ENCODE results near the gene POPDC2.
"Not testable (repeated sequence)": the region's sequence is repeated elsewhere in the genome, so short reads cannot be mapped to it uniquely, and the experiment has no call there.

The POPDC2 gene

DNA sequence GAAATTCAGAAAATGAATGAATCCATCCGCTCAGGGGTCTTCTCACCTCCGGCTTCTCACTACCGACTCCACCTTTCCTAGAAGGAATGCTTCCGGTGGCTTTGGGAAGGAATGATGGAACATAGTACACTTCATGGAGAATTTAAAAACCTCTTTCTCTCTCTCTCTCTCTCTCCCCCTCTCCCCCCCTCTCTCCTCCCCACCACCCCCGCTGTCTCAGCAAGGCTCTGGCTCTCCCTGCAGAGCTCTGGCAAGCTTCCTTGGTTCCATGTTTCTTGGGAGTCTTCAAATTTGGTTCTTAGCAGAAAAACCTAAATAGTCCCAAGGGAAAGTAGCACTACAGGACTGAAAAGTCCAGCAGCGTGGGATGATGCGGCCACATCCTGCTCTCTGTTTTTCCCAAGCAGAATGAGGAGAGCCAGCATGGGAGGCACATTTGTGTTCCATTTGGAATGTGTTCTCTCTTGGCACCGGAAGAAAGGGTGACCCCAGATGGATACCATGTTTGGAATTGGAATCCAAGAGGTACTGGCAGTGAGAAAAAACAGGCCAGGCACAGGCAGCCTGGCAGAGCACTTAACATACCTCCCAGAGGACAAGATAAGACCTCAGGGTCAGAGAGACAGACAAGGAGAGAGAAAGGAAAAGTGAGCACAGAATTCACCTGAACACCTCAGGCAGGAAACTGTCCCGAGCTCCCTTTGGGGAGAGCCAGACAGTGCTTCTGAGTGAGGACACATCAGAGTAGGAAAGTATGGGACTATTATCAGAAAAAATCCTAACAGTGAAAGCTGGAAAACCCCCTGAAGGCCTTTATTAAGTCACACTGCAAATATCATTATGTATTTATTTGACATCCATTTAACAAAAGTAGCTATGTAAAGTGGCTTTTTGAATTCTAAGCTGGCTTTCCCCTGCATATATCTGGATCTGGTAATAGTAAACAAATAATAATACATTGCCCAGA is at the start of gene POPDC2:
Gene POPDC2, minus strand, starts transcription at position 116 of the 967 bp plus-strand sequence. CDS start 166 bp downstream, outside the sequence.
- DNase-seq, result no peak

- peak in 1 of 2 experiments; percentile 2 for DNase-seq
Measured at GRCh38 chr3:119703820-119704531, 43.6 kb upstream of the POPDC2 start.

- DNase-seq, result peak; percentile 87 to 92
Measured at GRCh38 chr3:119702530-119703527, 42.4 kb upstream of the POPDC2 start, which contains the start of gene CFAP91. Gene CFAP91, plus strand, starts transcription at chr3:119703022. Its CDS starts 77 bp downstream, at chr3:119703099.

DNA sequence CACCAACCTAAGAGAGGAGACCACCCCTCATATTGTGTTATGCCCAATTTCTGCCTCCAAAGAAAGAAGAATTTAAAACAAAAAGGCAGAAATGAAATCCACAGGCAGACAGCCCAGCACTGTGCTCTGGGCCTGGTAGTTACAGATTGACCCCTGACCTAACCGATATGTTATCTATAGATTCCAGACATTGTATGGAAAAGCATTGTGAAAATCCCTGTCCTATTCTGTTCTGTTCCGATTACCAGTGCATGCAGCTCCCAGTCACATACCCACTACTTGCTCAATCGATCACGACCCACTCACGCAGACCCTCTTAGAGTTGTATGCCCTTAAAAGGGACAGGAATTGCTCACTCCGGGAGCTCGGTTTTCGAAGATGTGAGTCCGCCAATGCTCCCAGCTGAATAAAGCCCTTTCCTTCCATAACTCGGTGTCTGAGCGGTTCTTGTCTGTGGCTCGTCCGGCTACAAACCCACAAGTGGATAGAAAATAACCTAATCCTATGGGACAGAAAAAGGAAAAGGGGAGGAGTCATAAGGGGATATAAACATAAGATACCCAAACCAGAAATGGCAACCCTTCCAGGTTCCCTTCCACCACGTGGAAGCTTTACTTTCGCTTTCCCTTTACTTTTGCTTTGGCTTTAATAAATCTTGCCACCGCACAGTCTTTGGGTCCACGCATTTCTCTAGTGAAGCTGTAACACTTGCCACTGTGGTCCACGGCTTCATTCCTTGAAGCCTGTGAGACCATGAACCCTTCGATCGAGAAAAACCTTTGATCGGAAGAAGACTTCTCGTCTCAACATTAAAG is 40.7 kb upstream of the POPDC2 start:
- no peak for DNase-seq

GRCh38 chr3:119700269-119700919 is 40.0 kb upstream of the POPDC2 start:
- DNase-seq, result no peak

DNA sequence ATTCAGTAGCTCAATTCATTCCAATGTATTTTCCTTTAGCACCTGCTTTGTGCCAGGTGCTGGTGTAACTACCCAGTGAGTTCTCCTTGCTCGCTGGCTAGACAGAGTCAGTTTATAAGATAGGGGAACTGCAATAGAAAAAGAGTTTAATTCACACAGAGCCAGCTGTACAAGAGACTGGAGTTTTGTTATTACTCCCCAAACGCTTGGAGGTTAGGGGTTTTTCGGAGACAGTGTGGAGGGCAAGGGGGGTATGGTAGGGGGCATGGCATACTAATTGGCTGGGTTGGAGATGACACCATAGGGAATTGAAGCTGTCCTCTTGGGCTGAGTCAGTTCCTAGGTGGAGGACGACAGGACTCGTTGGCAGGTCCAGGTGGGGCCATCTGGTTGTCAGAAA is 37.0 kb upstream of the POPDC2 start:
- no peak for DNase-seq

DNA sequence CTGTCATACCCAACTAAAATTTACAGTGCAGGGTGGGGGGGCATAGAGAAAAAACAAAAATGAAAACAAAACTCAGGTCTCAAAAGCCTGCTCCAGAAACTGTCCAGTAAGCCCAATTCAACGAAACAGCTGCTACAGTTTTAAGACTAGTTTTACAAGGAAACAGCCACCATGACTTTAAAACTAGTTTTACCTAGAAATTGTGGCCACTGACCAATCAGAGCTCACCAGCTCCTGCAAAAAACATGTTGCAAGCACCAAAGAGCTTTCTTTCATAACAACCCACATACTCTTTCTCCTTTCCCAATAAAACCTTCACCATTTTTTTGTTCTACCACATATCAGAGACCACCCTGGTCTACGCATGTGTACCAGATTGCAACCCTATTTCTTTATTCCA is 35.1 kb upstream of the POPDC2 start:
- no peak for DNase-seq

DNA sequence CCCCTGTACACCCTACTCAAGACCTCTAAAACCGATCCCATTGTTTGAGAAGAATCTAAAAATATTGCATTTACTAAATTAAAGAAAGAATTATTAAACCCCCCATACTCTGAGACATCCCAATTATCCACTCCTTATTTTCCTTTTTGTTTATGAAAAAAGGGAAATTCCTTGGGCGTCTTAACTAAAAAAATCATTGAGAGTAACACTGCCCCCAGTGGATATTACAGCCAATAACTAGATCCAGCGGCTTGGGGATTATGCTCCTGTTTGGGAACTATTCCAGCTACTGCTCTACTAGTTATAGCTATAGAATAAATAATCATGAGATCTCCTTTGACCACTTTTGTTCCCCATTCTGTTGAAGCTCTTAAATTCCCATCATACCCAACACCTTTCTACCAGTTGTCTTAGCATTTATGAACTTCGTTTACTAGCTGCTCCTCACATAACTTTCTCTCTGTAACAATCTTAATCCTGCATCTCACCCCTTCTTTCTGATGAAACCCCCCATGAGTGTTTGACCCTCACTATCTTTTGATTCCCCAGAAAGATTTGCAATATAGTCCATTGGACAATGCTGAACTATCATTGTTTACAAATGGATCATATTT is 29.8 kb upstream of the POPDC2 start:
- DNase-seq, result no peak

- DNase-seq, result no peak
Measured at GRCh38 chr3:119683421-119683820, 23.0 kb upstream of the POPDC2 start.

GRCh38 chr3:119681279-119681678 is 20.9 kb upstream of the POPDC2 start:
- DNase-seq, result no peak

DNA sequence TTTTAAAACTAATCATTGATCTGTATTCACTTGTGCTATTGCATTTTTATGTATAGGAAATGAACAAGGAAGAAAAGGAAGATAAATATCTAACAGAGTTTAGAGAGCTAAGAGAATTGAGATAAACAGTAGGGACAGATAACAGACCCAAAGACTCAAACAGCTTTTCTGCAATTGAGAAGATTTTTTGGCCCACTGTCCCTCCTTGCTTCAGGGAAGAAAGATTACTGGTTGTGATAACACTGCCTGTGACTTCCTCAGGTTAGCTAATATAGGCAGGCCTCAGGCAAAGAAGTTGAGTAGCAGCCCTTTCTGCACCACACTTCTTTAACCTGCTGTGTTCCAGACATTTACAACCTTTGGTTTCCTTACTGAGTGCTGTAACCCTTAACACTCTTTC is 19.5 kb upstream of the POPDC2 start:
- no peak for DNase-seq

GRCh38 chr3:119678209-119678608 is 17.8 kb upstream of the POPDC2 start:
- DNase-seq, result not testable (repeated sequence)

GRCh38 chr3:119677641-119677934 is 17.2 kb upstream of the POPDC2 start:
- DNase-seq, result no peak

DNA sequence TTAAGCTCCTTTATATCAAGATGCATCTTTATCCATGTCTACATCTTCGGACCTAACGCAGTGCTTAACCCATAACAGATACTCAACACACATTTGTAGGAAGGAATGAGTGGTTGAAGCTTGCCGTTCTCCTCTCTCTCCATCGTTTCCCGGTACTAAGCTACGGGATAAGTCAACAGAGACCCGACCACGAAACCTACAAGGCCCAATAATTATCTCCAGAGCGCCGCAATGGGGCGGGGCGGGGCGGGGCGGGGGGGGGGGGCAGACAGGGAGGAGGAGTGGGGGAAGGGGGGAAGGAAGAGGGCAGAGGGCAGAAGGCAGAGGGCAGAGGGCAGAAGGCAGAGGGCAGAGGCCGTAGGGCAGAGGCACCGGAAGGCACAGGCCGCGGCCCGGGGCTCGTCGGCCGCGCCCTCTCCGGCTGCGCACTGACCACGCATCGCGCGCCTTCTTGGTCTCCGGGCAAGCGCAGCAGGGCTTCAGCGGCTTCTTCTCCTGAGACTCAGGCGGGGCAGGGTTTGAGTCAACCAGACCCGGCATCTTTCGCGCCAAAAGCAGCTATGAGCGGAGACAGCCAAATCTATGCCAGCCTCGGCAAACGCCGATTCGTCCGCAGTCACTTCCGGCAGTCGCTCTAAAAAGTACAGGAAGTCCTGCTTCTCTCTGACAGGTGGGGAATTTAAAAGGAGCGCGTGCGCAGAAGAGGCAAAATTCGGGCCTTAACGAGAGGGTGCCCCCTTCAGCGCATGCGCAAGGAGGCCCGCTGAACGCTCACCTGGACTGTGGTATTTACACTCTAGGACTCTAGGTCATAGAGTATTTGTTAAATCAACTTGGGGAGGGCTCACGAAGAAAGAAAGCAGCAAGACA is 16.6 kb upstream of the POPDC2 start, which contains the start of gene COX17:
Gene COX17, minus strand, starts transcription at position 636 of the 870 bp plus-strand sequence. Its CDS starts 96 bp downstream, at position 540.
- DNase-seq, result peak; percentile 95

- DNase-seq, result no peak
Measured at GRCh38 chr3:119676020-119676419, 15.6 kb upstream of the POPDC2 start.

DNA sequence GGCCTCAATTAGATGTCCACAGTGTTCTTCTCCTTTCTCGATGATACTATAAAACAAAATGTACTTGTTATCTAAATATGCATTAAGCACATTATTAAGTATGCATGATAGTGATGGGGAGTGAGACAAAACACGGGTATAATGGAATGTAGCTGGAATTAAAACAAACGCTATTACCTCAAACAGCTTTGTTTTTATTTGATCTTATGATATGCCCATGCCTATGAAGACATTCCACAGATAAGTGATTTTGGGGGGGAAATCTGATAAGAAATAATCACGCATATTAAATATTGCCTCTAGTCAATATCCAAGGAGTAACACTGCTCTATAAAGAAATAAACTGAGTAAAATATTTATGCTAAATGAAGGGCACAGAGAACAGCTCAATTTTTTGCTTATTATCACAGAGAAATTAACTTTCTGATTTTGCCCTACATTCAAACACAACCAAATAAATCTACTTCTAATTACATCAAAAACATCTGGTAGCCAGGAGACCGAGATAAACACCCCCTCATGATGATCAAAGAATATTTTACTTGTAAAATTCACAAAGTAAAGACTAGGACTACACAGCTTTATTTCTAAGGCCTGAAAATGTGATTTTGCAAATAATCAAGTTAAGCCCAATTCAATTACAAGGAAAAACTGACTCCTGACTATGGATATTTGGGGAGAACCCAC is 14.9 kb upstream of the POPDC2 start:
- no peak for DNase-seq

- DNase-seq, result no peak
Measured at GRCh38 chr3:119673875-119674274, 13.5 kb upstream of the POPDC2 start.

DNA sequence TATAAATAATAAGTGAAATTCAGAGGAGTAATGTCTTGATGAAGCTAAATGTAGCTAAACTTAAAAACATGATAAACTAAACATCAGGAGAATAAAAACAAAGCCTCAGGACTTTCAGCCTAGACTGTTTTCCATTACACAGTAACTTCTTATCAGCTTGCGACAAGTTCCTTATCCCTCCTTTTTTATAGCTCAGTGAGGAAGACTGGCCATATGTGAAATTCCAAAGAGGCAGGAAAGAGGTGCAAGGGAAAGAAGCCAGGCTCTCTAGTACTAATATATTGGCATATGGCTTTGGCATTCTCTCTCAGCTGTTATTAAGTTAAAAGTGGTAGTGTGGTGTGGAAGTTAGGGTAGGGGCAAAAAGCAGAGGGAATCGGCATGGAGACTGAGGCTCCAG is 12.4 kb upstream of the POPDC2 start:
- DNase-seq, result no peak

Data from NCI-H1930 (cell line).